Stimulated activated CD8-positive, alpha-beta memory T cell treated with anti-CD3 and anti-CD28 coated beads, Interleukin-12 subunit alpha, Interleukin-12 subunit beta, amount 100 ng/mL, for 1 hour (primary cell): ENCODE data around the gene CXXC4.

Experiments used
- DNase-seq: peaks from one replicate; pipeline ENCODE4 v3.0.0-alpha.2; 2020; ENCODE audit warnings: low read depth

CXXC4 gene

DNA sequence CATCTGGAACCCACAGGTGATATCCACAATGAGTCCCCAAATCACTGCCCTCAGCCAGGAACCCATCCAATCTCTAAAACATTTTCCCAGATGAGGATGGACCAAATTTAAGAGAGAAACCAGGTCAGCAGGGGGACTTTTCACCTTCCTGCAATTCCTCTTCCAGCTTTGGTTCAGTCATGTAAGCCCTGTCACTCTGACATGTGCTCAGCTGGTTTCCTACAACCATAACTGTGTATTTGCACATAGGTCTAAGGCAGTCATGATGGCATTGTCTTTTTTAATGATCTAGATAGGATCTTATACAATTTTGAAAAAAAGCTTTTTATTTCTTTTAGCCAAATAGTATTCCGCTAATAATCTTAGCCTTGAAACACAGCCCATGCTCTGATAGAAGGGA is 6.5 kb downstream of the CXXC4 start:
- DNase-seq = no peak

DNA sequence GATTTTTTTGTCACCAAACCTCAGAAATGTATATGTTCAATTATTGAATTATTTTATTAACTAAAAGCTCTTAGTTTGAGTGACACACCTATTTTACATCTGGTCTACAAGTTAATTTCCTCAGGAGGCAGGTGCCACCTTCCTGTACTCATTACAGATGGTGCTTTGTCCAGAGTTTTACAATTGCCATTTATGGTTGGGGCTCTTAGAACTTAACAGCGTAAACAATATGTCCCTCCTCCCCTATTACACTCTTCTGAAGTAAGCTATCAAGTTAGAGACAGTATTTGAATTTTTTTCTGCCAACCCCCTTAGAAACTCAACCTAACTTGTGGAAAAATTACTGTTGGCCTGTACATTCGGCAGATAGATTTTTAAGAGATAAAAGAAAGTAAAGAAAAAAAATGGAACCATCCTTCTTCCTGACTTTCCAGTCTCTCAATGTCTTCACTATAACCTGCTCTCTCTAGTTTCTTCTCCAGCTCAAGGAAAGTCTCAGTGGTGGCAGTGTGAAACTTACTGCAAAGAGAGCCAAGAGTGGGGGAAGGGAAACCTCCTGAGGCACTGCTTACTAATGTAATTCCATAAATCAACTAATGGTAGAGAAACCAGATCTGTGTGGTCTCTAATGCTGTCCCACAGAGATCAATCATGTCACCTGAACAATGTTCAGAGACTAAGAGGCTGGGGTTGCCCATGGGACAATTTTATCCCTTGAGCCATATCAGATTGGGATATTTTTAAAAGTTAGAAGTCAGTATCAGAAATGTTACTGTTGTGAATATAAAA is 7.8 kb downstream of the CXXC4 start:
- no peak for DNase-seq

DNA sequence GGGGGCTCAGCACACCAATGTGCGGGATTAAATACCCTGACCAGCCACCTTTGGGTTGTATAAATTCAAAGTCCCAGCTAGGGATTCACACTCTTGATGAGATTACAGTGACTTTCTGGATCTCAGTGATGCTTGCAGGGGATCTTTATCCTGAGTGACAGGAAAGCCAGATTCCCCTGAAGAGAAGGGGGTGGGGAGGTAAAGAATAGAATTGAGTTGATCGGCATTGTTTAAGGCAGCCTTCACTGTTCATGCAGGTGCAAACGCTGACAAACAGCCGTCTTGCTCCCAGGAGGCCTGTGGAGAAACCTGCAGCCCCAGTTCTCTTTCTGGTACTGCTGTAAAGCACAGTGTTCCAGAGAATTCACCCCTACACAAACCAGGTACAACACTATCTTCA is 19.0 kb downstream of the CXXC4 start:
- DNase-seq = no peak

DNA sequence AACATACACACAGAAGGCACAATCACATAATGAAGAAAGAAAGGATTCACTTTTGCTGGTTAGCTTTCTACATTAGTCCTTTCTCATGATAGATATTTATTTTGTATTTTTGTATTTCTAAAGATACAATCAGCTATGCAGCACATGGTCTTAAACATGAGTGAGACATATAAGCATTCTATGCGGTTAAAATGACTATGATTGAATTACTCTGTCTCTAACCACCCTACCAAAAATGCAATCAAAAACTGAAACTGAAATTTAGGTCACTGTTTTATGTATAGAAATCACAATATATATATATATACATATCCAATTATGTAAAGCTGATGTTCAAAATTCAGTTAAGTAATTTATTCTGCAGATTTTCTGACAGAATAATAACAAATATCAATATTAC is 21.9 kb downstream of the CXXC4 start:
- DNase-seq = no peak

DNA sequence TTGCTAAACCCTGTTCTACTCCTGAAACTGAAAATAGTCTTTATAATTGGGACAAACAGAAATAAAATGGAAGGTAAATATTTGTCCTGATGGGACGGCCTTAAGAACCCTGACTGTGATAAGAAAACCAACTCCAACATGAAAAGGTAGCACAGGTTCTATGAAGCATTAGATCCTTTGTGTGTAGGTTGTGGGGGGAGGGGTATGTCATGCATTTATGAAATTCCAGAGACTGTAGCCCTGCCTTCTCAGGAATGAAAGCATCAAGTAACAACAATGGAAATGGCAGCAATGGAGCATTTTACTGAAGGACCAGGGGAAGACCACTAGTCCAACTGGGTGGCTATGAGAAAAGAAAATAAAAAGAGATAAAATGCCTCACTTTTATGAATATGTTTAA is 23.9 kb downstream of the CXXC4 start:
- DNase-seq = no peak

DNA sequence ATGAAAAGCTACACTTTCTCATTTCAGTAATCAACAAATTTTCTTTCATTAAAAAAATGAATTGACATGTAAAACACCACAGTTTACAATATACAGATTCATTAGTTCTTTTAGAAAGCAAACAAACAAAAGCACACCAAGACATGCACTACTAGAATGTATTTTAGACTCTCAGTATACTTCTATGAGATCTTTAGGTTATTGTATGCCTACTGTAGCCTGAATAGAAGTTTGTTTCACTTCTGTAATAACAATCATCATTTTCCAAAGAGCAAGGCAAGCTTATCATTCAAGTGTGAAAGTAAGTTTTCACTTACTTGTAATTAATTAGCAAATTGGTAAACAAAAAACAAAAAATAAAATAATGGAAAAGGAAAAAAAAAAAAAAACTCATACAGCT is 24.9 kb downstream of the CXXC4 start:
- DNase-seq = no peak

DNA sequence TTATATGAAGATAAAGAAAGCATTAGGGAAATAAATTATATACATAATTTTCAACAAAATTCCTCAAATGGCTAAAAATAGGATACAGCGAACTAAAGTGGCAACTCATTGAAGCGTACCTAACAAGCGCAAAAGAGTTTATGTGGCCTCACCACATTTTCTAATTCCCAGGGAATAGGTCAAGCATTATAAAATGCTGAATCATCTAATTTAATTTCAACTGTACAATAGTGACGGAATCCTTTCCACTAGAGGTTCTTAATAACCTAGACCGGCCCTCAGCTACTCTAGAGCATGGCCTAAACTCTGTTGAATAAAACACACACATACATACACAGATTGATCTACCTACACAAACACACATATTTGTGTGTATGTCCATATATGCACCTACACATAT is 29.1 kb downstream of the CXXC4 start:
- DNase-seq = no peak

DNA sequence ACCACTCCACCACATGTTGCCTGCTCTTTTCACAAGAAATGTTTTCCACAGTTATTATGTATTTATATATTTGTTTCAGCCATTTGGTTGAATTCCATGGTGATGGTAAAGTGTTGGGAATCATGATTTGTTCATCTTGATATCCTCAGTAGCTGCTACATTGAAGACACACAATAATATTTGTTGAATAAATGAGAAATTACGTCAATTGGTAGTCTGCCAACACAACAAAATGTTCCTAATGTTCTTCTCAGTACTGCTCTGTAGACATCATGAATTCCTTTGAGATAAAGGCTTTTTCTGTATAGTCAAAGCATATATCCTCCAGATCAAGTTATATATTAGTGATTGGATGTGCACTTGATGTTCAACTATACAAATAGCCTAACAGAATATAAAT is 29.5 kb downstream of the CXXC4 start:
- DNase-seq = no peak

DNA sequence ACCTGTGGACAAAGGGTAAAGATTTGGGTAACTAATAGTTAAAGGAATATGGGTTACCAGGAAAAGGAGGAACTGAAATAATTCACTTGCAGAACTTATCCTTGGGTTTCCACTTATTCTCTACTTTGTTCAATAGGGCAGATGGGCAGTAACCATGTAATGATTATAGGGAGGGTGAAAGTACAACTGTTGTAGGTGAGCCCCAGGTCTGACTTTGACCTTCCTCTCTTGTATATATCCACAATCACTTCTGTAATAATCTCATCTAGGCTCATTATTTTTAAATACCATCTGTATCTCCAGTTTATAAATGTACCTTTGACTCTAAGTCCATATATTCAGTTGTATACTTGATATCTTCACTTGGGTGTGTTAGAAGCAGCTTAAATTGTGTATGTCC is 32.1 kb downstream of the CXXC4 start:
- no peak for DNase-seq

DNA sequence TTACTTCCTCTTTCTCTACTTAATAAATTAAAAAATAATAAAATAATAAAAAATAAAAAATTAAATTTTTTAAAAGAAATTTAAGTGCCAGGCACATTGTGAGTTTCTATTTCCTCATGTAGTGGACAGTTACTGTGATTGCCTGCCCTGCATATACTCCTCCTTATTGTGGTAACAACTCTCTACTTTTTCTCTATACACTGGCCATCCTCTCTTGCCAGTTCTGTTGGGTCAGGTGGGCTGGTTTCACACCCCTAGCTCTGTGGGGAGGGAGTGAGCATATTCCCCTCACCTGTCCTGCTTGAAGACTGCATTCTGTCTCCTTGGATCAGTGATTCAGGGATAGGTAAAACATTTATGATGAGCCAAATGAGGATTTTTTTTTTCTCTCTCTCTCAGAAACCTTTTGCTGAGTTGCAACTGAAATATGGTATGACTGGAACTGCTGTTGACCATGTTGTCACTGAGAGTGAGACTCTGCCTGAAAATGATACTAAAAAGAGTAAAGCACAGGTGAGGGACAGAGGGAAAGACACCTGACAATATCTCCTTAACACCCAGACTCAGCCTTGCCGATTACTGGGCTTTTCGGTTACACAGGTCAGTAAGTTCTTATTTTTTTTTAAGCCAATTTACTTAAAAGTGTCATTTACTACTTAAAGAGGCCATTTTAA is 37.2 kb downstream of the CXXC4 start:
- no peak for DNase-seq

DNA sequence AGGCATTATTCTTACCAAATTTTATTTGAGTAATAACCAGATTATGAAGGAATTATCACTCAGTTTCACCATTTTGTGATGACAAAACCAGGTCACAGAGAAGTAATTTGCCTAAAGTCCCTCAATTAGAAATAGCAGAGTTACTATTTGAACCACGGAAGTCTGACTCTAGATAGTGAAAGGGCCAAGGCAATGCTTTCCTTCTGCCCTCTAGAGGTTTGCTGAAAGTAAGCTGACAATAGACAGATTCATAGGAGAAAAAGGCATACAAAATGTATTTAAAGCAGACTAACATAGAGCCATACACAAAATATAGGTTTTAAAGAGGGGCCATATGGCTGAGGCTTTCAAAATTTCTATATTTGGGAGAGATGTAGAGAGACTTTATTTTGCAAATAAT is 43.1 kb downstream of the CXXC4 start:
- DNase-seq = no peak

DNA sequence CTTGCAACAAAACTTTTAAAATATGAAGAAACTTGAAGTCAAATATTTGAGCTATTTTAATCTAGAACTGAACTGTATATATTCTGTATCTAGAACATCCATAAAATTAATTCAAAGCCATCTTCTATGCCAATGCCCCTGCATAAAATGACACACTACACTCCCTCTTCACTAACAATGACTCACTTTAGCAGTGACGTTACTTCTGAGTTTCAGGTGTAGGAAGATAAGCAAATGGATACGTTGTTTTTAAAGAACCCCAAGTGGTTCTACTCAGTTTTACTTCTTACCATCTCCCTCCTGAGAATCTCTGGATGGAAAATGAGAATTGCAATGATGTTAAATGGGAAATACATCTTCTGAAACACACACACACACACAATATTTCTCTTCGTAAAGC is 45.2 kb downstream of the CXXC4 start:
- DNase-seq = no peak

DNA sequence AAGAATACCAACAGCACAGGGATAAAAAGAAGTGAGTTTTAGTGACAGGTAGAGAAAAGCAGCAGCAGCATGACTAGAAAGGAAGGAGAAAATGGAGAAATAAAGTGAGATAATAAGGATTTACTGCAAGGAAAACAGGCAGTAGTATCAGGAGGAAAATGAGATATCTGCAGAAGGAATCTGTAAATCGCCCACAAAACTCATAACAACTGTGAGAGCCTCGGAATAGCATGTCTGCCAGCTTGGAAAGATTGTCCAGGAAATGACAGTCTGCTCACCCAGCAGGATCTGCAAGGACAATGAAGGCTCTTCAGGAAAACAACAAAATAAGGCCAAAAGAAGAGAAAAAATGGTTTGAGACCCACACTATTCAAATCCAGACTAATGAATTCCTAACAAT is 47.4 kb downstream of the CXXC4 start:
- no peak for DNase-seq

DNA sequence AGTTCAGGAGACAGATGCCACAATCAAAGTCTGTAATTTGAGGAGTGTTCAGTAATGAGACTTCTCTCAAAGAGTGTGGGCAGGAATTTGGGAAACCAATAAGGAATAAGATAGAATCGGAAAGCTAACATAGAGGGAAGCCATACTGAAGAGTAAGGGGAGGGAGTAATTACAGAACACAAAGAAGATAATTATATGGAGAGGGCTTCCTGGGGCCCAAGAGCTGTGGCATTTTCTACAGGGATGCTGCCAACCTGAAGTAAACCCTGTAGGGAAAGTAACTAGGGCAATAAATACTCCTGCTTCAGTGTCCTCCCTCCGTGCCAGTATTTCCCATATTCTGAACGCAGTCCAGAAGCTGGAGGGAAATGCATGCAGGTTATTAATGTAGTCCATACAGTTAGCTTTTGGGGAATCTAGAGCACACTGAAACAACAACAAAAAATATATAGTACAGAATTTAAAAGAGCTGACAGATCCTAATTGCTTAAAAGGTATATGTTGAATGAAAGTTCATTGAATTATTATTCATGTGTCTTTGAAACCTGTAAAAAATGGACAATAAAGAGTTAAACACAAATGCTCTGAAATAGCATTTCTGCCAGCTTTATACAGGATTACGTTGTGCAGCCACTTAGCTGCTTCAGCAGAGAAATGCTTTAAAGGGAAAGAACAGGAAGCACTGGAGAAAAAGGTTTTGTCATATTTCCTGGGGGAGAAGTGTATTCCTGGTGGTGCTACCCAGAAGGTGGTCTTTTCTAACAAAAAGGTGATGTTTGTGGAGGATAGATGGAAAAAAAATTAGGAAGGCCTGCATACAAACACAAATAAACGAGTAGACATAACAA is 48.0 kb downstream of the CXXC4 start:
- DNase-seq = no peak

DNA sequence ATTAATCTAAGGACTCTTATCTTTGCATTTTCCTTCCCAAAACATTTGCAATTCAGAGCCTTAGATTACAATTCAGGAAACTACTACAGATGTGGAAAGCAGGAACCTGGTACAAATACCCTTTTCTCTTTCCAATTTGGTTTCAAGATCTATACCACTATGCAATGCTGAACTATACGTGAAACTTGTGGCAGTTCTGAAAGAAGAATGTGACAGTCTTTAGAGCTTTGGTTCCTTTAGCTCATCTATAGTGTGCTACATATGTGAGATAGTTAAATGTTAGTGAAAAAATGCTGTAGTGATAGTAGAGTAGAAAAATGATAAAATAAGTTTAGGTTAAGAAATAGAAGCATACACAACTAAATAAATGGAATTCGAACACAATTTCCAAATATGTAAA is 50.0 kb downstream of the CXXC4 start:
- no peak for DNase-seq

DNA sequence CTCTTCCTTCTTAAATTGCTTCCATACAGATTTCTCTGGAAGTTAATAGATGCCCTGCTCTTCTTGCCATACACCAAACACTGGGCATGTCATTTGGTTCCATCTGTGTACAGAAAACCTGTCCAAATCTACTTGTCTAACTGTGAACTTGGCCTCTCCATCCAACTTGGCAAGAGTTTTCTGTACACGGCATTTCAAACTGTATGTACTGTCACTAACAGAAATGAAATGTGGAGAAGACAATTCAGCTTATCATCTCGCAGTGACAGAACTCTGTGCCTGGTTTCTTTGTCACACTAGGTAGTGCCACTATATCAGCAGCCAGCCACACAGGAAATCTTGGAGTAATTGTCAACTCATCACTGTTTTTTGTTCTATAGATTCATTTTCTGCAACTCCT is 58.2 kb downstream of the CXXC4 start:
- no peak for DNase-seq

DNA sequence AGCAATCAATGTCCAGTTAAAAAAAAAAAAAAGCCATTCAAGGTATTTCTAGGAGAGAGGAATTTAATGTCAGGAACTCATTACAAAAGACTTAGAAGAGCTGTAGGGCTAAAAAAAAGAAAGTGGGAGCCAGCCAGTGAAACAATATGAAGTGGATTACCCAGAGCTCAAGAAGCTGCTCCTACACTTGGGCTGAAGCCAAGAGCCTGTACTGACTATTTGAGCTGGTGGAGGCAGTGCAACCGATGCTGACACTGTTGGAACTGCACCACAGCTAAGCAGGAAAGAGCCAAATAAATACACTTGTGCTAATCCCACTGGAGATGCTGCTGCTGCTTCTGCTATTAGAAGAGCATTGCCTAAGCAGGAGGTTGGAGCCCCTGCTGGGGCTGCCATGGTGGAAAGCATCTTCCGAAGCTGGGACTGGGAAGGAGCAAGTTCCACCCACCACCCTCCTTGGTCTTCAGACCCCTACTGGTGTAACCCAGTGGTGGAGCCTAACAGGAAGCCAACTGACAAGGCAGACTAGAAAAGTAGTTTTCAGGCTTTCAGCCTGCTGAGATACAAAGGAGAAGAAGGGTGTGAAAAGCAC is 65.4 kb downstream of the CXXC4 start:
- no peak for DNase-seq

DNA sequence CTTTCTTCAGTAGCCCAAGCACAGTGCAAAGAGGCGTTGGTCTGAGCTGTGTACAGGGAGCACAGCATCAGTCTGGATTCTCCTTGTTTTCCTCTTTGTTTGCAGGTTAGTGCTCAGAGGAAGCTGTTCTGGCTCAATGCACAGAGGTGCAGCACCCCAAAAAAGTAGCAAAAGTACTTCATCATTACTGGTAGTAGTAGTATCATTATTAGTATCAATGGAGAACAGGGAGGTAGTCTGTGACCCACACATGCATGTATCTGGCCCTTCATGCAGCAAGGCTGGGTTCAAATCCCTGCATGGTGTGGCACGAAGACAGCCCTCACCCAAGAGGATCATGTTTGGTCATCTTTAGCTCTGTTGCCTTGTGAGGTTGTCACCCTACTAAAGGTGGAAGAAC is 68.7 kb downstream of the CXXC4 start:
- DNase-seq = no peak

DNA sequence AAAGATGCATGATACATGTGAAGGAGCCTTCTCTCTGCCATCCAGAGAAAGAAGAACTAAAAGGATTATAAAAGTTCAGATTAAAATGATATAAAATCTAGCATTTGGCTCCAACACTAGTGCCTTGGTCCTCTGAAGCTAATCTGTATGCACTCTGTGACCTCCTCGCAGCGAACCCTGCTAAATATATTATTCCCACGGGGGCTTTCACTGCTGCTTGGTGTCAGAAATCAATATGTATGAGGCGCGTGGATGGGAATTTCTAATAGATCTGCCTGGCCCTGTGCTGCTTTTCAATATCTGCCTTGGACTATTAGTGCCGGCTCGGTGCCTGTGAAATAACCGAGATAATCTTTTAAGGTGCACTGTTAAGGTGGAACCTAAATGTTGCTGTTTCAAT is 69.7 kb downstream of the CXXC4 start:
- DNase-seq = no peak

DNA sequence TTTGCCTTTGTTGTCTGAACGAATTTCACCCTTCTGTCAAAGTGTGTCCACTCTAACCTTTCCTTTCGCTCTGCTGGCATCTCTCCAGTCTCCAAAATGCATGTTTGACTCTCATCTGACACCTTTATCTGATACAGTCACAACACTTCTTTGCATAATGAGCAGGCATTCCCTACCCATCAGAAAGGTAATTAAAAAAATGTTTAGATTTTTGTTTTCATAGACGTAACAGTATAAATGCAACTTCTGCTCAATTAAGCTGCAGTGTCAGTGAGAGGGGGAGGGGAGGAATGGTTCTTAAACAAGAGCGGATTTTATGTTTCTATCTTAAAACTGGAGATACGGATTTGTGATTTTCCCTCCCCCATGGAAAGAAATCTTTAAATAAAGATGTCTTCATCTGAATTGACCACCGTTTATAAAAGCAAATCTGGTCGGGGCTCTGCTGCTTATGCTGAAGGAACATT is 70.2 kb downstream of the CXXC4 start:
- DNase-seq = no peak

DNA sequence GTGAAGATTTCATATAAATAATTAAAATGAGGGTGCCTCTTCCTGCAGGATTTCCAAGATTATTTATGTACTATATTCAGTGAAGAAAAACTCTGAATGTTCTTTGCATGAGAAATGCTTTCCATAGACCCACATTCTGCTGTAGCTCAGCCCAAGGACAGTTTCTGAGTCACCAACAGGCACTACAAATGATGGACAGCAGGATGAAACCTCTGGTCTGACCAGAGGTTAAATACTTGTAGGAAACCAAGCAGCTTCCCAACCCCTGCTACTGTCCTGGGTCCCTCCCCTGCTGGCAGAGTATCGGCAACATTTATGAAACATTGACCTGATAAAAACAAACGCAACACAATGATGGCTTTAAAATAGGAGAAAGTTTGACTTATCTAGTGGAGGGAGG is 73.1 kb downstream of the CXXC4 start:
- DNase-seq = no peak

DNA sequence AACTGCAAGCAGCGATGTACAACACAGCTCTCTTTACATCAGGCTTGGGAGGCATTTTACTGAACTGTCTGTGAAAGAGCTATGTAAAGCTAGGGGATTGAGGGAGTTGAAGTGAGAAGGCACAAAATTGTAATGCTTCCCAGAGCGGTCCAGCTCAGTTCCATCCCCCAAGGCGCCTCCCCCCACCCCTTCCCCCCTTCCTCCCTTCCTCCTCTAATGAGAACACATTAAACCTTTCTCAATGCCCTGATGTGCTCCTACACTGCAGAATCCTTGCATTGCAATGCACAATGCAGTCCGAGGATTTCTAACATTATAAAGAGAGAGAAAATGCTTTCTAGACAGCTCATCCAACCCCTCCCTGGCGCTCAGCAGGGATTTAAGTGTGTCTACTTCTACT is 73.9 kb downstream of the CXXC4 start:
- no peak for DNase-seq
